ENCODE measurements around the gene RILPL1. TPM values are rescaled to one million over a fixed set of nuclear protein-coding genes. Genes with fewer than 3 reads are reported as not detected.

RILPL1 gene
- total and polyA plus RNA-seq, 10 of the 15 experiments (the other 5 are each of a cell fraction or from before 2014, with no cell fraction given) = 0.05 to 0.61 (median 0.25) TPM

DNA sequence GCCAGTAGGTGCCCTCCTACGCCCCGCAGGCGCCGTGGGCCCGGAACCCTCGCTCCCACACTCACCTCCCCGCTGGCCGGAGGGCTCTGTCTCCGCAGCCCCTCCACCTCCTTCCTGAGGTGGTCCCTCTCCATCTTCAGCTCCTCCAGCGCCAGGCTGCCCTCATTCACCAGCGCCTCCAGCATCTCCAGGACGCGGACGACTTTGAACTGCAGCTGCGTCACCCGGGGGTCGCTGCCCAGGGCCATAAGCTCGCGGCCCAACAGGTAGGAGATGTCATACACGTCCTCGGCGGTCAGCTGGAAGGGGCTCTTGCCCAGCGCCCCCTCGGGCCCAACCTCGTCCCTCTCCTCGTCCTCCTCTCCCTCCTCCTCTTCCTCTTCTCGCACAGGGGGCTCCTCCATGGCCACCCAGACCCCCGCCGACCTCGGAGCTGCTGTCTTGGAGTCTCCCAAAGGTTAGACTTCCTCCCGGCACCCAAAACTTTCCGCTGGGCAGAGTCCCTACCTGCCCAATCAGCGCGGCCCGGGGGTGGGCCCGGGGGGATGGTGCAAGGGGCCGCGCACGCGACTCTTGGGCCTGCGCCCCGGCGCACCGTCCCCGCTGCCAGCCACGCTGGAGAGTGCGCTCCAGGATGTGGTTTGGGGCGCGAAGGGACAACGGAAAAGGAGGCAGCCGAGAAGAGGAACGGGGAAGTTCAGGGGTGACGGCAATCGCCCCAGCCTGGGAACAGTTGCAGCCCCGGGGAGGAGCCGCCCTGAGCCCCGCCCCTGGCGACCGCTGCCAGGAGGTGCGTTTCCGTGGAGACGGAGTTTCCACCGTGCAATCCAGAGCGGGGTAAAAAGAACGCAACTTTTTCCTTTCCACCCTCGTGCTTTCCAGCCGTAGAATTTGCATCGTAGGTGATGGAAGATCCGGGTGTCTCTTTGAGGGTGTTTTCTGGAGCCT, 97.2 kb downstream of the RILPL1 start, which contains the start of gene RILPL2 (continued):
- TF ChIP-seq, protein P1, sequence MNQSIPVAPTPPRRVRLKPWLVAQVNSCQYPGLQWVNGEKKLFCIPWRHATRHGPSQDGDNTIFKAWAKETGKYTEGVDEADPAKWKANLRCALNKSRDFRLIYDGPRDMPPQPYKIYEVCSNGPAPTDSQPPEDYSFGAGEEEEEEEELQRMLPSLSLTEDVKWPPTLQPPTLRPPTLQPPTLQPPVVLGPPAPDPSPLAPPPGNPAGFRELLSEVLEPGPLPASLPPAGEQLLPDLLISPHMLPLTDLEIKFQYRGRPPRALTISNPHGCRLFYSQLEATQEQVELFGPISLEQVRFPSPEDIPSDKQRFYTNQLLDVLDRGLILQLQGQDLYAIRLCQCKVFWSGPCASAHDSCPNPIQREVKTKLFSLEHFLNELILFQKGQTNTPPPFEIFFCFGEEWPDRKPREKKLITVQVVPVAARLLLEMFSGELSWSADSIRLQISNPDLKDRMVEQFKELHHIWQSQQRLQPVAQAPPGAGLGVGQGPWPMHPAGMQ (IDR thresholded peaks at IDR 0.05; ENCODE audit: borderline replicate concordance) = no peak
- TF ChIP-seq CHD4 (IDR thresholded peaks at IDR 0.05) (no peak), ZNF384 (IDR thresholded peaks at IDR 0.05; ENCODE audit: borderline replicate concordance, low read depth, low read length) (no peak), EED (IDR thresholded peaks at IDR 0.05; ENCODE audit: low read depth) (peak; percentile 98), LARP7 (IDR thresholded peaks at IDR 0.05) (peak; percentile 59), SREBF2 (IDR thresholded peaks at IDR 0.05; ENCODE audit: low read length) (no peak), HDAC2 (IDR thresholded peaks at IDR 0.05) (no peak), CBX5 (IDR thresholded peaks at IDR 0.05; ENCODE audit: low read depth) (0 out of 2 replicates have a peak, but pooled peaks have one; percentile 35), ZSCAN29 (IDR thresholded peaks at IDR 0.05) (no peak), ASH2L (IDR thresholded peaks at IDR 0.05; ENCODE audit: borderline replicate concordance, low read depth) (no peak), KAT2A (conservative IDR thresholded peaks at IDR 0.05; ENCODE audit: control insufficient read depth, low read depth, low read length) (no peak), SRF (IDR thresholded peaks at IDR 0.05; ENCODE audit: low read depth in 2 of 2, low read length in 2 of 2) (no peak), CBFB (IDR thresholded peaks at IDR 0.05; ENCODE audit: low read depth) (no peak; the same call in 1 of the 2 replicates), RFX5 (IDR thresholded peaks at IDR 0.05; ENCODE audit: low read depth, low read length) (no peak), POLR2AphosphoS5 (IDR thresholded peaks at IDR 0.05; ENCODE audit: low read length) (peak; percentile 66; the same call in 1 of the 2 replicates), YY1 (IDR thresholded peaks at IDR 0.05; ENCODE audit: low read depth, low read length) (no peak), IRF4 (IDR thresholded peaks at IDR 0.05; ENCODE audit: low read depth, low read length) (peak; percentile 50; the same call in 1 of the 2 replicates), CREM (IDR thresholded peaks at IDR 0.05; ENCODE audit: low read depth) (peak; percentile 68), SMAD5 (IDR thresholded peaks at IDR 0.05; ENCODE audit: low read depth) (no peak), MXI1 (IDR thresholded peaks at IDR 0.05; ENCODE audit: low read depth, low read length) (peak; percentile 92), NFXL1 (IDR thresholded peaks at IDR 0.05; ENCODE audit: borderline replicate concordance) (no peak; the same call in 1 of the 2 replicates)
- TF ChIP-seq, protein P2, sequence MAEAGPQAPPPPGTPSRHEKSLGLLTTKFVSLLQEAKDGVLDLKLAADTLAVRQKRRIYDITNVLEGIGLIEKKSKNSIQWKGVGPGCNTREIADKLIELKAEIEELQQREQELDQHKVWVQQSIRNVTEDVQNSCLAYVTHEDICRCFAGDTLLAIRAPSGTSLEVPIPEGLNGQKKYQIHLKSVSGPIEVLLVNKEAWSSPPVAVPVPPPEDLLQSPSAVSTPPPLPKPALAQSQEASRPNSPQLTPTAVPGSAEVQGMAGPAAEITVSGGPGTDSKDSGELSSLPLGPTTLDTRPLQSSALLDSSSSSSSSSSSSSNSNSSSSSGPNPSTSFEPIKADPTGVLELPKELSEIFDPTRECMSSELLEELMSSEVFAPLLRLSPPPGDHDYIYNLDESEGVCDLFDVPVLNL (IDR thresholded peaks at IDR 0.05; ENCODE audit: low read depth, low read length) = no peak
- TF ChIP-seq, protein P3, sequence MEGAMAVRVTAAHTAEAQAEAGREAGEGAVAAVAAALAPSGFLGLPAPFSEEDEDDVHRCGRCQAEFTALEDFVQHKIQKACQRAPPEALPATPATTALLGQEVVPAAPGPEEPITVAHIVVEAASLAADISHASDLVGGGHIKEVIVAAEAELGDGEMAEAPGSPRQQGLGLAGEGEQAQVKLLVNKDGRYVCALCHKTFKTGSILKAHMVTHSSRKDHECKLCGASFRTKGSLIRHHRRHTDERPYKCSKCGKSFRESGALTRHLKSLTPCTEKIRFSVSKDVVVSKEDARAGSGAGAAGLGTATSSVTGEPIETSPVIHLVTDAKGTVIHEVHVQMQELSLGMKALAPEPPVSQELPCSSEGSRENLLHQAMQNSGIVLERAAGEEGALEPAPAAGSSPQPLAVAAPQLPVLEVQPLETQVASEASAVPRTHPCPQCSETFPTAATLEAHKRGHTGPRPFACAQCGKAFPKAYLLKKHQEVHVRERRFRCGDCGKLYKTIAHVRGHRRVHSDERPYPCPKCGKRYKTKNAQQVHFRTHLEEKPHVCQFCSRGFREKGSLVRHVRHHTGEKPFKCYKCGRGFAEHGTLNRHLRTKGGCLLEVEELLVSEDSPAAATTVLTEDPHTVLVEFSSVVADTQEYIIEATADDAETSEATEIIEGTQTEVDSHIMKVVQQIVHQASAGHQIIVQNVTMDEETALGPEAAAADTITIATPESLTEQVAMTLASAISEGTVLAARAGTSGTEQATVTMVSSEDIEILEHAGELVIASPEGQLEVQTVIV (IDR thresholded peaks at IDR 0.05; ENCODE audit: borderline replicate concordance, partially characterized antibody) = peak; percentile 34
- TF ChIP-seq, protein P4, sequence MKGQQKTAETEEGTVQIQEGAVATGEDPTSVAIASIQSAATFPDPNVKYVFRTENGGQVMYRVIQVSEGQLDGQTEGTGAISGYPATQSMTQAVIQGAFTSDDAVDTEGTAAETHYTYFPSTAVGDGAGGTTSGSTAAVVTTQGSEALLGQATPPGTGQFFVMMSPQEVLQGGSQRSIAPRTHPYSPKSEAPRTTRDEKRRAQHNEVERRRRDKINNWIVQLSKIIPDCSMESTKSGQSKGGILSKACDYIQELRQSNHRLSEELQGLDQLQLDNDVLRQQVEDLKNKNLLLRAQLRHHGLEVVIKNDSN (IDR thresholded peaks at IDR 0.05; ENCODE audit: borderline replicate concordance, extremely low read length, insufficient read depth, low read depth, low read length) = no peak

Measured in GM12878 (cell line).